ENCODE data around the gene MTSS2.

Gene MTSS2

GRCh38 chr16:70687102-70687511 is 1.3 kb upstream of the MTSS2 start:
- DNase-seq (ENCODE audit: low read depth), result no peak

DNA sequence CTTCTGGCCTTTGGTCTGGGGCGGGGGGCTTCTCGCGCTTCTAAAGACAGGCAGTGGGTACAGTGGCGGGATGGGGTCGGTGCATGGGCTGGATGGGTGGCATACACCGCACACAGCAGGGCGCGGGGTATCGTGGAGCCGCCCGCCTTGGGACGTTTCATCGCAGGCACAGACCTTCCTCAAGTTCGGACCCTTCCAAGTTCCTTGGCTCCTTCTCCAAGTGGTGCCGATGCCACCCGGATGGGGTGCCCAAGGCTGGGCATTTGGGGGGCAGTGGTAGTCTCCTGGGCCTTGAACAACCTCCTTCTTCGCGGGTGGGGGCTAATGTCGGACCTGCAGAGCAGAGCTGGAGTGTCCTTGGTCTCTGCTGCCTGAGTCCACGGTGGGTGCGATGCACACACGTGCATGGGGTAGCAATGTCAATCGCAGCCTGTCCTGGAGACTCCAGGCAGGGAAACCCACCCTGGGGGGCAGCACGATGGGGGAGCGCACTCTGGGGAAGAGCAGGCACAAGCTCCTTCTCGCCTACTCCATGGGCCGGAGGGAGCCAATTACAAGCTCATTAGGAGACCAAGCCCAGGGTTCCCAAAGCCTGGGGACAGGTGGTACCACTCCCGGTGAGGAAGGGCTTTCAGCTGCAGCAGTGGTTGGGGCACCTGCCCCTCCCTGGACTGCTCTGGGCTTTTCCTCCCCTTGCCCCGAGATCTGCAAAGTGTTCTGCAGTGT is 686 bp upstream of the MTSS2 start:
- no peak for DNase-seq (ENCODE audit: low read depth)

DNA sequence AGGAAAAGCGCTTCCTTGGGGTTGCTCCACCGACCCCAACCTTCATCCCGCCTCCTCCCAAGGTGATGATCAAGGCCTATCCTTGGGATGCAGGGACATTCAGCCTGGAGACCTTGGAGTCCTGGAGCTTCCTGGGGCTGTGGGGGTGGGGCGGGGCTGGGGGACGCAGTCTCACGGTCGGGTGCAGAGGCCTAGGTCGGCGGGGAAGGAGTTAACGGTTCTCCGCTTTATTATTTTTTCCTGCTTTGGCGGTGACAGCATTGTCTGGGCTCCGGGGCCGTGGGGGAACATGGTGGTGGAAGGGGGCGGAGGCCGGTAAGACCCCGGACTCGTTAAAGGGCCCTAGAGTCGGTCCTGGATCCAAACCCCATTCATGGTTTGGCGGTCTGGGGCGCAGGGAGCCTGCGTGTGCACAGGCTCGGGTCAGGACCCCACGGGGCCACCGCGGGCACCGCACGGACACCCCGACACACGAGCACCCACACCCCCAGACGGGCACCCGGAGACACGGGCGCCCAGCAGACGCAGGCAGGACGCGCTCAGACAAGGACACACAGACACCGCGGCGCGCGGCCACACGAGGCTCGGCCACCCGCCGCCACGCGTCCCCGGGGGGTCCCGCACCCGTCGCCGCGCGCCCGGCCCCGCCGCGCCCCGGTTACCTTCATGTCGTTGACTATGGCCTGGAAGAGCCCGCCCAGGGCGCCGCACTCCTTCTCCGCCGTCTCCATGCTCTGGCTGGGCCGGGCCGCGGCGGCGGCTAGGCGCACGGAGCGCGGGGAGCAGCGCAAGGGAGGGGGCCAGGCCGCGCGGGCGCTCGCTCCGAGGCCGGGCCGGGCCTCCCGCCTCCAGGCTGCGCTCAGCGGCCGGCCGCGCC is 554 bp downstream of the MTSS2 start:
- no peak for DNase-seq (ENCODE audit: low read depth)

DNA sequence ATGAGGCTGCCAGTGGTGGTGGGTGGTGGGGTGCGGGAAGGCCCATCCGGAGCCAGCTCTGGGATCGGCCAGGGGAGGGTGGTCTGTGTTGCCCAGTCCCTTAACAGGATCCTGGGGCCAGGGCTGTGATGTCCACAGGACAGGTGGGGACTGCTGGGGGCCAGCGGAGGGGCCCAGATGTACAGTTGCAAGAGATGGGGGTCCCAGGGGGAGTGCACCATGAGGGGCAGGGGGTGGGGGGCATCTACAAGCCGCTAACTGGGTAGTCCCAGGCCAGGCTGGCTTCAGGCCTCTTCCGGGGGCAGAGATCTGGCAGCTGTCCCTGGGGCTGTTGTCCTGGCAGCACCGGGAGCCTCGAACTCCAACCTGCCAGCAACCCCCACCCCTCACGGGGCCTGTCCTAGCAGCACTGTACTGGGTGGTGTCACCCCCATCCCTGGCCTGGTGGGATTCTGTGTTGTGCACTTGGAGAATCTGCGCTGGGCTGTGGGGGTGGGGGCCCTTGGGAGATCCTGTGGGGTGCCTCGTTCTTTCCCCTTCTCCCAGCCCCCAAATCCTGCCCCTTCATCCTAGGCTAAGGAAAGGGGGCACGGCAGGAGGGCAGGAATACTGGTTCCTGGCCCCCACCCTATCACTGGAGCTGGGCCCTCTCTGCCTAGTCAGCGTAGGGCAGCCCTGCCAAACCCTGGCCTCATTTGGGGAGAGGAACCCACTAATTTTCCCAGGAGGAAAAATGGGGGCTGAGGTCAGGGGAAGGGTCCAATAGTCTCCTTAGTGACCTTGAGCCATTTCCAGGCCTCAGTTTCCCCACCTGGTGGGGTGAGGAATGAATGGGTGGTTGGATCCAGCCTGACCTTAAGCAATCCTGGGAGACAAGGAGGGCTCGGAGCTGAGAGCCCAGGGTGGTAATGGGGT is 1.4 kb downstream of the MTSS2 start:
- DNase-seq (ENCODE audit: low read depth), result no peak

GRCh38 chr16:70683146-70683944 is 2.5 kb downstream of the MTSS2 start:
- no peak for DNase-seq (ENCODE audit: low read depth)

DNA sequence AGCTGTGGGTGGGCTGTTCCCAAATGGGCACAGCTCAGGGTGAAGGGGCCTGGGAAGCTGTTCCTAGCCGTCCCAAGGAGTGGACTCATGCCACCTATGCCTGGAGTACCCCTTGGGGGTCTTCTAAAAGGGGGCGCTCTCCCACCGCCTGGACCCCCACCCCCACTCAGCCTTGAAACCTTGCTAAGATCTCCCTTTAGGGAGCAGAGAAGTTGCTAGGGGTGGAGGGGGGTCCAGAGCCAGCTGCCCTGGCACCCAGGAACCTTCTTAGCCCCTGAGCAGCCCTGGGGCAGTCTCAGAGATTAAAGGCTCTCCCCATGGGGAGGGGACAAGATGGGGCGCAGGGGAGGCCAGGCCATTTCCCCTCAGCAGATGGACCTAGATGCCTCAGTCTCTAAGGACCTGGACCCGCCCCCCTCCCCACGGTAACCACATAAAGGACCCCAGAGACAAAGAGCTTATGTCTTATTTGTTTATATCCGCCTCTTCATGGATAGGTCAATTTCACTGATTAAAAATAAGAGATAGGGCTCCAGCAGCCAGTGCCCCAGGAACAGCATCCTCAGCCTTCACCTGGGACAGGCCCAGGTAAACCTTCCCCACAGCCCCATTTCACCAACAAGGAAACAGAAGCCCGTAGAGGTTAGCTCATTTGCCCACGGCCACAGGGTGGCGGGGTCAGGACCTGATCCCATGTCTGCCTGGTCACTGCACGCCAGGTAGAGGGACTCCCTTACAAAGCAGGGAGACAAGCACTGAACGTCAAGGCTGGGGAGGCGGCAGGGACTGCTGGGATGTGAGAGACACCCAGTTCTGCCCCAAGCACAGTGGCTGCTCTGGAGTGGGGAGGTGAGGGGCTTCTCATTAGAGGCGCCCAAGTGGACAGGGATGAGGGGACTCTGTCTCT is 3.4 kb downstream of the MTSS2 start:
- DNase-seq (ENCODE audit: low read depth), result no peak

DNA sequence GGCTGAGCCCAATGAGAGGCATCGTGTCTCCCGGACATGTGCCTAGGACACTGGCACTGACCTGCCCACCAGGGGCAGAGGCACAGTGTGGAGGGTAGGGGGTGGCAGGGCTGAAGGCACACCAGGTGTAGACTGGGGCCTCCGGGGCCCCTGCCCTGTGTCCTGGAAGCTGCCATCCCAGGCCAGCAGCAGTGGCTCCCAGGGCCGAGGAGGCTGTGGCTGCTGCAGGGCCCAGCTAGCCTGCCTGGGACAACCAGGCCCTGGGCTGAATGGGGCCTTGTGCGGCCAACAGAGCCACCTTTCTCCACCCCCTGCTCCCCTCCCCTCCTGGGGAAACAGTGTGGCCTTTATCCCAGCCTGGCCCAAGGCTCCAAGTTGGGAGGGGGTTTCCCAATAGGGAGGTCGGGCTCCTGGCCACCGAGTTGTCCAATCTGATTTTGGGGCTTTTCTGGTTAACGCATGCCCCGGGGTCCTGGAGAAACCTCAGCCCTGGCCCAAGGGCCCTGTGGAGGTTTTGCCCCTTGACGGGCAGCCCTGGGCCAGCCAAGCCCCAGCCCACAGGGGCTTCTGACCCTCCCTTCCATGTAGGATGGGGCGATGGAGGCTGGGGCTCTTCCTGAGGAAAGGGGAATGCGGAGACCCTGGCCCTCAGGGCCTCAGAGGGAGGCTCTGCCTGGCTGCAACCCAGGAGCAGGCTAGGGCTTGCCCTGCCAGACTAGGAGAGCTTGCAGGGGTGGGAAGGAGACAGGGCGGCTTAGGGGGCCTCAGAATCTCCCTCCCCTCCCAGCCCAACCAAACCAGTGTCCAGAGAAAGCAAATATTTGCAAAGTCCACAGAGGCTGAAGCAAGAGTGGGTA is 4.2 kb downstream of the MTSS2 start:
- no peak for DNase-seq (ENCODE audit: low read depth)

DNA sequence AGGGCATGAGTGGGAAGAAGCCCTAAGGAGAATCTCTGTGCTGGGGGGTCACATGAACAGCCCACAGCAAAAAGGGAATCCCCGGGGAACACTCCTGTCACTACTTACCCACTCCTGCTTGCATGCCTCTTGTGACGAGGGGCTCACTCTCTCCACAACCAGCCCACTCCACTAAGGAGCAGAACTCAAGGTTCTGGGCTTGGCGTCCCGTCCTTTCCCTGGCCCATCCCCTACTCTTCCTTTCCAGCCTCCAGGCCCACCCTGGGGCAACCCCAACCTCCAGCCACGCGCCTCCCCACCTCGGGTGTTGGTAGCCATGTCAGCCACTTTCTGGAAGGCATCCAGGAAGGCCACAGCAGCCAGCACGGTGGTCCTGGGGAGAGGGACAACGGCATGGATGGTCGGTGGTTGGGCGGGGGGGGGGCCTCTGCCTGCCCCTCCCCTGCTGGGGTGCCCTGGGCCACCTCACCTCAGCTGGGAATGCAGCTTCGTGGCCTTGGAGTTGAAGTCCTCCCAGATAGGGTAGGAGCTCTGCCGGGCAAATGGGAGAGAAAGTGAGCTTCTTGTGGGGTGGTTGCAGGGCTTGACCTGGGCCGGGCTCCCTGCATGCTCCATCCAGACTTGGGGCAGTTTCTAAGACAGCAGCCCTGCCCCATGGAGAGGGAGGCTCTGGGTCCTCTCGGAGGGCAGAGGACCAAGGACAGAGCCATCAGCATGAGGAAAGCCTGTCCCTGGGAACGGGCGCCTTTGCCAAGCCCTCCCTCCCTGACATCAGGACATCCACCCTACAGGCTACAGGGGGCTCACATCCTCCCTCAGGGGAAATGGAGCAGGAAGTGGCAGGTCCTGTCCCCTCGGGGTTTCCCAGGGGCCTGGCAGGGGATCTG is 5.1 kb downstream of the MTSS2 start:
- no peak for DNase-seq (ENCODE audit: low read depth)

DNA sequence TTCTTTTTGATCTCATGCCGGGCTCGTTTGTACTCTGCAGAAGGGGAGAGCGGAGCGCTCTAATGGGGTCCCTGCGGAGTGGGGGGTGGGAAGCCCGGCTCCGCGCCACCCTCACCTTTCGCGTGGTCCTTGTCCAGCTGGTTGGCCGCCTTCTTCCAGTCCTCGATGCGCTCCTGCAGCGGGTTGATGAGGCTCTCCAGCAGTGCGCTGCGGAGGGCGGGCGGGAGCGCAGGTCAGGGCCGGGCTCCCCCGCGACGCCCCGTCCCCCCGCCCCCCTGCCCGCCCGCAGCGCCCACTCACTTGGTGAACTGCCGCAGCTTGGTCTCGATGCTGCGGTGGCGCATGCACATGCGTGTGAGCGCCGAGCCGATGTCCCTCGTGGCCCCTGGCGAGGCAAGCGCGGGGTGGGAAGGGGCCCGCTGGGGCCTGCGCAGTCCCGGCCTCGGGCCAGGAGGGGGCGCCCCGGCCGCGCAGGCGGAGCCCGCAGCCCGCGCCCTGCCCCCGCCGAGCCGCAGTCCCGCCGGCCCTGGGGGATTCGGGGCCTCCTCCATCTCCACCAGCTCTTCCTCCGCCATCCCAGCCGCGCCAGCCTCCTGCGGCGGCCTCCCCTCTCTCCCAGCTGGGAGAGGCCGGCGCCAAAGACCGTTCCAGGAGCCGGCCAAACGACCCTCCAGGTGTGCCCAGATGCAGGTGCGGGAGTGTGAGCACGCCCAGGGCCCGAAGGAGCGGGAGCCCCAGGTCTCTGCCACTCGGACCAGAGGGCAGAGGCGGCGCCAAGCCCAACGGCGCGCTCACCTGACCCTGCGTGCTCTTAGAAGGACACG is 6.0 kb downstream of the MTSS2 start:
- DNase-seq (ENCODE audit: low read depth), result no peak

GRCh38 chr16:70678898-70679670 is 6.8 kb downstream of the MTSS2 start:
- DNase-seq (ENCODE audit: low read depth), result no peak

GRCh38 chr16:70678121-70678897 is 7.5 kb downstream of the MTSS2 start:
- no peak for DNase-seq (ENCODE audit: low read depth)

GRCh38 chr16:70677499-70678120 is 8.2 kb downstream of the MTSS2 start:
- no peak for DNase-seq (ENCODE audit: low read depth)

DNA sequence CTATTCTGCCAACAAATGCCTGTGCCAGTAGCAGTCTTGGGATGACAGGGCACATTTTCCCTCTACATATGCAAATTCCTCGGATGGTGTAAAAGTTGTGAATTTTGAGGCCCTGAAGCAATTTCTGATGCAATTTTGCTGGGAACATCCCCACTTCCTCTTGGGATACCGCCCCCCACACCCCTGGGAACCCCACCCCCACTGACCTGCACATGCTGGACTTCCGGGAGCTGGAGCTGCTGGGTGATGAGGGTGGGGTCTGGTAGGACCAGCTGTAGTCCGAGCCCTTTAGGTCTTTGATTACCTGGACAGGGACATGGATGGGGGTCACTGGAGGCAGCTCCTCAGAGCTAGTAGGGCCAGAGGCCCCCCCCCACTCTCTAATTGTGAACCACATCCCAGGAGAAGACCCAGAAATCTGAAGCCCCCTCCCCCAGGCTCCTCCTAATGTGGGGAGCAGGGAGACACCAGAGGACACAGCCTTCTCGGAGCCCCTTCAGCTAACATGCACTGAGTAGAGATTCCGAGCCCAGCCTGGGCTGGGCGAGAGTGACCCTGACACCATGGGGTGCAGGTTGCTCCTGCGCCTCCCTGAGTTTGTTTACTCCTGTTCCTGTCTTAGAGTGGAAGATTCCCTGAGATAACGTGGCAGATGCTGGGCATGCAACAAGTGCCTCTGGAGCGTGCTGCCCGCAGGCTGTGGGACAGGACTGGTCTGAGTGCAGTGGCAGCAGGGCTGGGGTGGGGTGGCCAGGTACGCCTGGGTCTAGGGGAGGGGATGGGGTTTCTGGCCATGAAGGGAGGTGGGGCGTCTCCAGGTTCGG is 9.0 kb downstream of the MTSS2 start:
- no peak for DNase-seq (ENCODE audit: low read depth)

DNA sequence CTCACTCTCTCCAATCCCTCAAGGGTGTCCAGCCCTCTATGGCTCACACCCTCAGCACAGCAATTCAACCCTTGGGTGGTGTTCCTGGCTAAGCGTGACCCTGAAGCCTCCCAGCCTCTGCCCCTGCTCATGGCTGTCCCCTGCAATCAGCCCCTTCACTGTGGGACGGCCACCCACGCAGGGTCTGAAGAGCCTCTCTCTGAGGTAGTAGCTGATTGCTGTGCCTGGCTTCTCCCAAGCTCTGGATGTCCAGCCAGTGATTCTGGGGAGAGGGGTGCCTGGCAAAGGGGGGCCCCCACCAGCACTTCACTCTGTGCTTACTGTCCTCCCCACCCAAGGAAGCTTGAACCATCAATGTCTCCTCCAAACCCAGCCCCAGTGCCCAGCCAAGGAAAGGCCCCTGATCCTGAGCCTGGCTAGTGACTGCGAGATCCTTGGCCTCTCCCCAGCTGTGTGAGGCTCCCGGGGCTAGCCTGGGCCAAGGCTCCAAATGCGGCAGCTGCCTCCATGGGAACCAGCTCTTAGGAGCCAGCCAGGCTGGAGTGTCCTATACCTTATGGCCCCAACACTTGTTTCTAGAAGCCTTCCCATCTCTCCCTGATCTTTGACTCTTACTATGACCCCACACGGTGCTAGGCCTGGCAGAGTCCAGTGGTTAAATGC is 9.9 kb downstream of the MTSS2 start:
- no peak for DNase-seq (ENCODE audit: low read depth)

Data from T follicular helper cell (primary cell).